Spleen (tissue), 7 donors: Measurements from ENCODE around the gene DEPDC1.

Experiments
- CTCF ChIP-seq, 11 experiments: fragments of 200-600 bp in 7 of 11; fragments of 450-650 bp in 4 of 11; sonication (generic) in 4 of 11; IDR thresholded peaks in 8 of 11; conservative IDR thresholded peaks in 3 of 11; 1 replicate in 7 of 11; 2 replicates in 4 of 11; pipeline versions ENCODE4 v1.4.0 to v1.8.0; 2016 to 2021; ENCODE audit warnings: antibody characterized with exemption in 11 of 11, inconsistent platforms in 4 of 11, mild to moderate bottlenecking in 1 of 11
- POLR2A ChIP-seq, 3 donors: fragments of 450-650 bp; IDR thresholded peaks; one replicate each; pipeline ENCODE4 v1.5.1; 2017; ENCODE audit warnings: antibody characterized with exemption in 3 of 3, mild to moderate bottlenecking in 1 of 3
- donor health status: DM: no; HTN: no; CAD: no; lungs with moderate emphysema.
- donor health status: DM: no; HTN: no; CAD: no.
- donor health status: DM: no; HTN: no; CAD: no.

- TF ChIP-seq CTCF (IDR thresholded peaks at IDR 0.05 in 8 of 11, conservative IDR thresholded peaks at IDR 0.05 in 3 of 11) (no peak), POLR2A (IDR thresholded peaks at IDR 0.05) (no peak)
These were observed 43.7 kb downstream of the DEPDC1 start for GRCh38 chr1:68453060-68453670.
